Activated CD4-positive, alpha-beta T cell treated with anti-CD3 and anti-CD28 coated beads, Interleukin-2, amount 10 ng/mL, durations not matched to agents 7 days and 5 days (primary cell): ENCODE results near the gene APOL4. TPM values are rescaled to one million over a fixed set of nuclear protein-coding genes. Genes with fewer than 3 reads are reported as not detected.

Experiments used
- CTCF ChIA-PET: fragments of 350-600 bp; sonication (Branson Sonifier 250); formaldehyde crosslinking; loops from one replicate; lab custom pipeline; 2021; ENCODE audit warnings: antibody characterized with exemption; lab: Charles Lee
- POLR2A ChIA-PET: fragments of 350-600 bp; sonication (Branson Sonifier 250); formaldehyde crosslinking; loops from one replicate; lab custom pipeline; 2021; ENCODE audit warnings: antibody characterized with exemption; lab: Charles Lee
- DNase-seq: peaks from one replicate; pipeline ENCODE4 v3.0.0-alpha.2; 2020
- H3K27ac Mint-ChIP-seq: one replicate; pipeline ENCODE4 v1.8.0; 2021; ENCODE audit warnings: mild to moderate bottlenecking, moderate library complexity, mixed read lengths
- H3K27me3 Mint-ChIP-seq: one replicate; pipeline ENCODE4 v1.8.0; 2021; ENCODE audit warnings: mixed read lengths
- H3K36me3 Mint-ChIP-seq: one replicate; pipeline ENCODE4 v1.8.0; 2021; ENCODE audit warnings: low read depth, mixed read lengths
- H3K4me1 Mint-ChIP-seq: one replicate; pipeline ENCODE4 v1.8.0; 2021; ENCODE audit warnings: mixed read lengths
- H3K4me3 Mint-ChIP-seq: one replicate; pipeline ENCODE4 v1.8.0; 2021; ENCODE audit warnings: mild to moderate bottlenecking, moderate library complexity, mixed read lengths
- H3K9me3 Mint-ChIP-seq: one replicate; pipeline ENCODE4 v1.8.0; 2021; ENCODE audit warnings: mixed read lengths
- total RNA-seq, 2 experiments: library from RNA; stranded (reverse); gene quantifications; one replicate each; pipeline ENCODE4 v1.2.3, GENCODE V29; 2021

The APOL4 gene
- total RNA-seq, 2 experiments from 2014 or later: 0.54 to 0.57 TPM

DNA sequence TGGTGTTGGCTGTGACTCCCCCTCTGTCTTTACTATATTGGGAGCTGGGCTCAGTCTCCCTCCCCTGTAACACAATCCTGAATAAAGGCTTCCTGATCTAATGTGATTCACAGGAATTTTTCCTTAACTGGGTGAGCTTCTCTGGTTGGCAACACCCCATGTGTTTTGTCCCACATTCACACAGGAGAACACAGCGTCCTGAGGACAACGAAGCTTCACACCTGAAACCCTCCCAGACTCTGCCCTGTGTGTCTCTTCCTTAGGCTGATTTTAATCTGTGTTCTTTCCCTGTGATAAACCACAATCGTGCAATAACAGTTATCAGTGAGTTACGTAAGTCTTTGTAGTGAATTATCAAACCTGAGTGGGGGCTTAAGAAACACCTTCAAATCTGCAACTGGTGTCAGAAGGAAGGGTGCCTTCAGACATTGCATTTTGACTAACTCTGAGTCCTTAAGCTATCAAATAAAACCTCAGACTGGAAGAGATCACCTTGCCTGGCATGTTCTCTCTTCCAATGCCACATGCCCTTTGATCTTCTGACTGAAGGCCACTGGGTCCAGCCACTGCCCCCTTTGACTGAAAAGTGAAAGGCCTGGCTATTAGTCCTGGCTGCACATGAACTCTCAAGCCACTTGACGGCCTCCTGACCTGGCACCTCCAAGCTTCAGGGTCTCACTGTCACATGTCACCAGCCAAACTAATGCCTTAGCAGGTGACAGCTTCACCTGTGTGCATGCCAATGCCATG is 58.4 kb downstream of the APOL4 start:
- ChIA-PET CTCF (interaction anchor here (2.7 kb wide), 1 partner anchor 19 kb away, joined by 7 read pairs; no protein-coding TSS in a partner anchor), POLR2A (interaction anchor here (0.6 kb wide), 1 partner anchor 1157 kb away, joined by 5 read pairs; no protein-coding TSS in a partner anchor)
- Mint-ChIP-seq H3K27me3 (no peaks in the 10 kb centered on the region), H3K4me3 (no peak overlapping the region), H3K9me3 (no peaks in the 10 kb centered on the region), H3K4me1 (peaks cover 9% of the 10 kb centered on the region), H3K36me3 (peaks cover 59% of the 10 kb centered on the region), H3K27ac (peak overlapping the region; percentile 19)
- DNase-seq: no peak

DNA sequence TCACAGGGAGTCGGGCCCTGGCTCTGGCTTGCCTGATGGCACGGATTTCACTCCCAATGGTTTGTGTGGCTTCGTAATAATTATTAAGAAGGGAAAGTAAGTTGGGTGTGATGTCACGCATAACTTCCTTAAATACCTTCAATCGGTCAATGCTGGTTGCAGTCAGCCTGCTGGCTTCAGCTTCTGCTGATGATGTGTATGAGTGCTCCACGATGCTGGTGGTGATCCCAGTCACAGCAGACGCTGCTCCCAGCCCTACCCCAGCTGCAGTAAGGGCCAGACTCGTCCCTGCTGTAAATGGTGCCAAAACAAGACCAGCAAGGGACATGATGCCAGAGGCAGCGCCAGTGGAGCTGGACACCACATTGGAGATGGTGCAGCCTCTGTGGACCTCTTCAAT is 60.1 kb downstream of the APOL4 start:
- peaks cover 9% of the 10 kb centered on the region for H3K4me1 Mint-ChIP-seq
- no peak overlapping the region for H3K27ac Mint-ChIP-seq
- POLR2A ChIA-PET: no interaction called here
- H3K36me3 Mint-ChIP-seq: peaks cover 51% of the 10 kb centered on the region
- no peak overlapping the region for H3K4me3 Mint-ChIP-seq
- H3K9me3 Mint-ChIP-seq: no peaks in the 10 kb centered on the region
- no peak for DNase-seq
- no peaks in the 10 kb centered on the region for H3K27me3 Mint-ChIP-seq
- CTCF ChIA-PET: interaction anchor here (1.0 to 2.7 kb wide), 4 partner anchors 11 to 39 kb away, joined by 3 to 7 read pairs (median 4); no protein-coding TSS in a partner anchor

Other genes with a start within 250 kb of the APOL4 start
- gene RBFOX2, start 173.0 kb downstream of the APOL4 start, total RNA-seq: under 1 TPM; 0.77 to 0.99 TPM
- 100 to 1,000 TPM; 139 to 150 TPM for gene APOL3, start 41.1 kb downstream of the APOL4 start, total RNA-seq
- 10 to 100 TPM; 77.0 to 85.4 TPM for gene APOL2, start 37.7 kb upstream of the APOL4 start, total RNA-seq
- 10 to 100 TPM; 50.9 to 60.0 TPM for gene APOL1, start 51.3 kb upstream of the APOL4 start, total RNA-seq
- gene MYH9, start 186.2 kb upstream of the APOL4 start, total RNA-seq: 1,000 to 10,000 TPM in 1 of 2 experiments, 100 to 1,000 TPM in 1; 881 to 1,009 TPM